GM18505 (cell line): ENCODE data around the gene PEA15.

Experiments used
- ATAC-seq: cut with Tn5 transposase; IDR thresholded peaks from one replicate; pipeline ENCODE4 v1.9.1; 2021; ENCODE audit not compliant: unreplicated experiment
- POLR2A ChIP-seq: IDR thresholded peaks from 4 replicates; pipeline ENCODE4 v1.6.1; 2011; ENCODE audit warnings: borderline replicate concordance; ENCODE audit not compliant: insufficient read depth, insufficient read length; ENCODE audit errors: extremely low read depth

Gene PEA15

DNA sequence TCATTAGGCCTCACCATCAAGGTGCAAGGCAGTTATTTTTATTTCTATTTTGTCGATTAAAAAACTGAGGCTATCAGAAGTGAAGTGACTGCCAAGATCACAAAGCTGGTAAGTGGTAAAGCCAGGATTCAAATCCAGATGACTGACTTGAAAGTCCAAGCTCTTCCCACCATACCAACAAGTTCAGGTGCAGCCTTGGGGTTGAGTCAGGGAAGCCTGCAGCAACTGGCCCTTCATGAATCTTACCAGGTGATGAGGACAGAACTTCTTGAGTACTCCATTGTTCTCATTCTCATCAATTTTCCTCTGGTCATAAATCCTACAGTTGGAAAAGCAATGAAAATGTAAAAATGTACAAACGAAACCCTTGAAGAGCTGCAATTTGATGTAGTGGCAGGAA, 20.2 kb downstream of the PEA15 start:
- no peak for ATAC-seq
- no peak for TF ChIP-seq POLR2A

DNA sequence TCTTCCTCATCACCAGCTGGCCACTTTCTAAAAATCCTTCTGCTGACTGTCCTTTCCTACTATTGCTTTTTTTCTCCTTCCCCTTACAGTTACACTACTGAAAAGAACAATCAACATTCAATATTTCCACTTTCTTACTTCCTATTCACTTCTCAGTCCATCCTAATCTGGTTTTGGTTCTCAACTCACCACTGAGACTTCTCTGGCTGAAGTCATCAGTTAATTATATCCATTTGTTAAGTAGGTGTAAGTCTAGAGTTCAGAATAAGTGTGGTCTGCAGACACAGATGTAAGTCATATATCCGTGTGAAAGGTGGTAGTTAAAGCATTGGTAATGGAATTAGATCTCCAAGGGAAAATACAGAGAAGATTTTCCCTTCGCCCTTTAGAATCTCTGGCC, 21.4 kb downstream of the PEA15 start:
- no peak for TF ChIP-seq POLR2A
- no peak for ATAC-seq

DNA sequence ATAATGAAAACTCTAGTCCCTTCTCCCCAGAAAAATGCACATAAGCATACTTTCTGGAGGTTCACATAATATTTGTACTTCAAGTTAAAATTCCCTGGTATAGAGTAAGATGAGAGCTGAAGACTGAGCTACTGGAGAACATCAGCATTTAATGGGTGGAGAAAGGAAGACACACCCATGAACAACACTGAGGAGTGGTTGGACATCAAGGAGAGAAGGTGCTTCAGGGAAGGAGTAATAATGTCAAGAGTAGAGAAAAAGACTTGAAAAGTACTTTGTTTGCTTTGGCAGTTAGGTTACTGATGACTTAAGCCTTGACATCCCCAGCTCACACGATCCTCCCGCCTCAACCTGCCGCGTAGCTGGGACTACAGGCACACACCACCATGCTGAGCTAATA, 21.9 kb downstream of the PEA15 start:
- ATAC-seq, result no peak
- TF ChIP-seq POLR2A, result no peak

DNA sequence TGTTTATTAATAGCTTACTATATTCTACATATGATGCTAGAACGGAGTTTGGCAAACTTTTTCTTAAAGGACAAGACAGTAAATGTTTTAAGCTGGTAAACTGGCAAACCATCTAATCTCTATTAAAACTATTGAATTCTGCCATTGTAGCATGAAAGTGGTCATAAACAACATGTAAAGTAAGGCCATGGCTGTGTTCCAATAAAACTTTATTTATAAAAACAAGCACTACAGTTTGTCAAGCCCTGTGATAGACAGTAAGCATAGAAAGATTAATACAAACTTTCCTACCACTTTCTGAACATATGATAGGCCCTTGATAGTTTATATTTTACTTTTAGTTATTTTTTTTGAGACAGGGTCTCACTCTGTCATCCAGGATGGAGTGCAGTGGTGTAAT, 22.4 kb downstream of the PEA15 start:
- TF ChIP-seq POLR2A, result no peak
- no peak for ATAC-seq

DNA sequence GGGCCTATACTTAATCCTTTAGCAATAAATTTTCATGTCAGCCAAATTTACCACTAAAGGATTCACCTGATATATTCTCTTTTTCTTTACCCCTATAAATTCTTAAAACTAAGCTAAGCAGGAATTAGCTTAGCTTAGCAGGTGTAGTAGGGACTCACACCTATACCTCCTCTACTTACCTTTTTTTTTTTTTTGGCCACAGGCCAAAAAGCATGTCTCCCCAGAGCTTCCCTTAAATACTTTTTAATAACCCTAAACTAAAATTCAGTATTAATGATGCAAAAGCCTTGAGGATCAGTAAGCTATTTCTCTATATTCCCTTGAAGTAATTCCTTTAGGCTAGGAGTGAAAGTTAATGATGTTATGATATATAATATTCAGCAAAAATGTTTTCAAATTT, 23.2 kb downstream of the PEA15 start:
- TF ChIP-seq POLR2A, result no peak
- ATAC-seq, result no peak

DNA sequence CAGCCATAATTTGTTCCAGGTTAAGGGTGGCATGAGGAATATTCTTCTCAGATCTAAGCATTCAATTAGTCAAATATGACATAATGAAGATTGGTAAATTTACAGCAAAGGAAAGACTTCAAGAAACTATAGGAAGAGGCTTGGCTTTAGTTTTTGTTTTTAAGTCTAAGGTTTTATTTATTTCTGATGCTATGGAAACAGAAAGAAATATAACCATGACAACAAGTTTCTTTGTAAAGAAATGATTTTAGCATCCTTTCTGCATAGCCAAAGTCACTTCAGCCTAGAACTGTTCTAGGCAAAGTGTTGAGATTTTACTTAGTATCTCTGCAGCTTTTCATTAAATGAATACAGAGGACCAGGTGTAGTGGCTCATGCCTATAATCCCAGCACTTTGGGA, 27.7 kb downstream of the PEA15 start:
- no peak for TF ChIP-seq POLR2A
- no peak for ATAC-seq

DNA sequence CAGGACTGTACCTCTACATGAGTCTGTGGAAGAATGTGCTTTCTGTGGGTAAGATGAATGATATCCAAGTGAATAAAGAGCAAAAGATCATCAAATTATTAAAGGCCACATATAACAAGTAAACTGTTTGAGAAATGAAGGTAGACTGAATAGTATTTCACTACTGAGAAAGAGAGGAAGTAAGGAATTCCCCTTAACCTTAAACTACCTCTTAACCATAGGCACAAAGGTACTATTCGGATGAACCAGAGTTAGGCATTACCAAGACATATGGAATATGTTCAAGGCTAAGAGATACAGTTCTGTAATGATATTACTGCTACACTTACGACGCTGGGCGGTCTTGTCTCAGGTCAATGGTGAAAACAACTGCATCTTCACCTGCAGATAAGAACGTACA, 31.6 kb downstream of the PEA15 start:
- no peak for ATAC-seq

DNA sequence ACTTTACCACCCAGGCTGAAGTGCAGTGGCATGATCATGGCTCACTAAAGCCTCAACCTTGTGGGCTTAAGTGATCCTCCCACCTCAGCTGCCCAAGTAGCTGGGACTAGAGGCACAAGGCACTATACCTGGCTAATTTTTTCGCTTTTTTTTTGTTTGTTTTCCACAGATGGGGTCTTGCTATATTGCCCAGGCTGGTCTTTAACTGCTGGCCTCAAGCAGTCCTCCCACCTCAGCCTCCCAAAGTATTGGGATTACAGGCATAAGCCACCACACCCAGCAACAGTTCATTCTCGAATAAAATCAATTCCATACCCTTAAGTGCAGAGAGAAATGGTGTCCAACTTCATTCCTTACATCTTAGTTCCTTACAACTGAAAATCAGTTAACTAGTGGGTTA, 32.4 kb downstream of the PEA15 start:
- no peak for TF ChIP-seq POLR2A
- no peak for ATAC-seq

More for the DNA sequence above, 31.6 kb downstream of the PEA15 start:
- TF ChIP-seq POLR2A, result no peak

DNA sequence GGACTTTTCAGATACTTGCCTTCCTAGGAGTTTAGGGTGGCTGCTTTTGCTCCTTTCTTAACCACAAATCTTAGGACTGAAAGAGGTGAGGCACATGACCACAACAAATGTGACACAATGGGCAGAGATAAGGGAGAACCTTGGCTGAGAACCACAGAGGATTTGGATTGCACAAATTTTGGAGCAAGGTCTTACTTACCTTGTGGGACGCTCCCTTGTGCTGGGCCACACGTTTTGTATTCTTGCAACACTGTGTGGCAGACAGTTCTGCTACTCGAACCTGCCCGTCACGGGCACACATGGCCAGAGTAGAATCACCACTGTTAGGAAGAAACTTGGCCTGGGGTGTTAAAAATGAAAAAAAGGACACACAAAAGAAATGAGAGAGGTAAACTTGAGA, 33.2 kb downstream of the PEA15 start:
- ATAC-seq, result no peak
- TF ChIP-seq POLR2A, result no peak

DNA sequence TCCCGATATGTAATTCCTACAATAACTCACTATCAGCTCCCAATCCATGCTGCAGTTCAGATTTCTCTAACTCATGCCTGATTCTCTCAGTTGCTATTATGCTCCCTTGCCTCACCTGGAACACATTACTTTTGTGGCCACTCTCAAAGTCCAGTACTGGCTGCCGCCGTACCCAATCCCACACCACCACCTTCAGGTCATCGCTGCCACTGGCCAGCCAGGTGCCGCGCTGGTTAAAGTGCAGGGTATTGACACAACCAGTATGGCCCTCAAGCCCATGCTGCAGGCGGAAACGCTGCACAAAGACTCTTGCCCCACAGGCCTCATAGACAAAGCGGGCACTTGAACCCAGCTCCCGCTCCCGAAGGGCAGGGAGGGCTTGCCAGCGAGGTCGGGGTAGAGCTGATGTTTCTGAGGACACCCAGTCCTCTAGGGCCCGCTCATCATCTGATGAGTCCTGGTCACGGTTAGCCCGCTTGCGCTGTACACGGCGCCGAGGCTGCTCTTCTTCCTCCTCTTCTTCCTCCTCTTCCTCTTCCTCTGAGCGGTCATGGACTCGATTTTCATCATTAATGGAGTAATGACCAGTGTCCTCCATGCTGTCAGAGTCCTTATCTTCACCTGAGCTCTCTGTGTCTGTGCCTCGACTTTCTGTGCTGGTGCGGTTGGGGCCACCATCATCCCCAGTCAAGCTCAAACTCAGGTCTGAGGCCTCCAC, 34.6 kb downstream of the PEA15 start:
- no peak for ATAC-seq

DNA sequence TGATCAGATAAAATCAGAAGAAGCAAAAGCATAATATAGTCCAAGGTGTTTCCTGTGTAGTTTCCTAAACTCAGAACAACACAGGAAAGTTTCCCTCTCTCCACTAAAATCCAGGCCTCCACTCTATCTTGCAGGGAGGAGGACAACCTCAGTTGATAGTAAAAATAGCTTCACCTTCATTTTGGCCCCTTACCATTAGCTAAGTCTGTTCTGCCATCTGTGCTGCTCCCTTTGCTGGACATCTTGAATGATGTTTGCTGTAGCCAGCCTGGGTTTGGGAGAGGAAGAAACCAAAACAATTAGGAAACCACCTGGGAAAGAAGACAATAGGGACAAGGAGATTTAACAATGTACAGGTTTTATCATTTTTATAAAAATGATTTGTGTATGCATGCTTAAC, 38.6 kb downstream of the PEA15 start:
- TF ChIP-seq POLR2A, result no peak
- ATAC-seq, result no peak

More for the DNA sequence above, 34.6 kb downstream of the PEA15 start:
- TF ChIP-seq POLR2A, result no peak

DNA sequence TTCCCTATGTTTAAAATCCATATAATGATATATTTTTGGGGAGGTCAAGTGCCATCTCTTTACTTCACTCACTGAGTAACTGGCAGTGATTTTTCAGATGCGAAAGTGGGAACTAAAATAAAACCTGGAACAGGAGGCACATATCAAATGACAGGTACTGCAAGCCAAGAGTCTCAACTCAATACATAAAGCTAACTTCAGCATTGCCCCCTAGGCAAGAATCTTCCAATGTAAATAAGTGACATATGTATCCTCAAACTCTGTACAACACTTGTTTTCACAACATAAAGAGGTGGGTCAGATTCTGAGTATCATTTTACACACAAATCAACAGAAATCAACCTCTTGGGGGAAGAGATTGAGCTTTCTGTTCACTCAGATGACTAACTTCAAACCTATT, 39.0 kb downstream of the PEA15 start:
- no peak for ATAC-seq
- TF ChIP-seq POLR2A, result no peak

DNA sequence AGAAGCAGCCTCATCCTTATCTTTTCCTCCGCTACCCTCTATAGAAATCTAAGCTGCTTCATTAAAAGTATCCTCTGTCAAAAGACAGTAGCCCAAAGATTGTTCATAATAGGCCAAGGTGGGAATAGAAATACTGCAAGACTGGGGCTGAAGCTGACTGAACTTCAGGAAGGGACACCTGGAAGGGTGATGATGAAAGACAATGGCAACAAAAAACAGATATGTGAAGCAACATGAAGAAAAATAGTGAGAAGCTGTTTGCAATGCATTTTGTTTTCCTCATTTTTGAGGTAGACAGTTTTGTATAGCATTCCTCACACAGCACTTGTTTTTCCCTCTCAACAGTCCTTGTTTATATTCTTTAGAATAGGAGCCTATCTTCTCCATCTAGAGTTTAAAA, 40.2 kb downstream of the PEA15 start:
- TF ChIP-seq POLR2A, result no peak
- no peak for ATAC-seq

DNA sequence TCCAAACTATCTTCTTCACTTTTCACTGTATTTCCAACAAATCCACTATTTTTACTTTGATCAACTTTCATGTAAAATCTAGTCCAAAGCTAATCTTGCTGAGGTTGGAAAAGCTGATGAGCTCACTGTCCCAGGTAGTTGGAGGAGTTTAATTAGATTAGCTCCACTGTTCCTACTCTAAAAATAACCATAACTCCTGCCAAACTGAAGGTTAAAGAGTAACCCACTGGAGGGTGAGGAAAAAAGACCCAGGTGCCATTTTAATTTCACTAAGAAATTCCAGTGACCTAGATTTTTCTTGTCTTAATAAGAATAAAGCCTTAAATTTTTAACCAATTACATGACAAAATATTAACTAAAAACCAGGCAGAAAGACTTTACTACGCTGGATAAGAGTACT, 41.9 kb downstream of the PEA15 start:
- ATAC-seq, result no peak
- no peak for TF ChIP-seq POLR2A

DNA sequence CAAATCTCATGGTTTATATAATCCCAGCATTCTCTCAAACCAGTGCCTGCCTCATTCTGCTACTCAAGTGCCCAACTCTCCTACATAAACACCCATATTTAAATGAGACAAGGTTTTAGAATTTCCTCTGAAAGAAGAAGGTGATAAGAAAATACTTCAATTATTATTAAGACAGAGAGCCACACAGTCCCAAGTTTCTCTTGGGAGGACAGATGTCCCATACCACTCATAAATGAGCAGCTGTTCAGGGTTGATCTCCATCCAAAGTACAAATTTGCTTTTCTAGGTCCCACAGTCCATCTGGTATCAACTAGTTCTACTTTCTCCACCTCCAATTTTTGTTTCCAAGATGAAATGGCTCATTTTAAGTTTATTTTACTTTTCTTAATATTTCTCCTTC, 45.8 kb downstream of the PEA15 start:
- TF ChIP-seq POLR2A, result no peak
- no peak for ATAC-seq
